Caco-2 (cell line): ENCODE results near the gene NTRK2. TPM values are rescaled to one million over a fixed set of nuclear protein-coding genes. Genes with fewer than 3 reads are reported as not detected.

ENCODE experiments used
- BruUV-seq: library from RNA; stranded (reverse); fragments of 400-500 nt; replicated peaks from 2 replicates; lab custom pipeline; 2021; lab: Mats Ljungman, UMichigan
- CTCF ChIA-PET: fragments of 300-600 bp; sonication (Branson Sonifier 250); formaldehyde crosslinking; loops from one replicate; lab custom pipeline; 2022; ENCODE audit warnings: antibody characterized with exemption; lab: Charles Lee
- POLR2A ChIA-PET: fragments of 300-600 bp; sonication (Branson Sonifier 250); formaldehyde crosslinking; loops from one replicate; lab custom pipeline; 2022; ENCODE audit warnings: antibody characterized with exemption; lab: Charles Lee
- DNase-seq, 2 experiments: peaks; one replicate each; pipeline versions ENCODE4 v3.0.0 to v3.0.0-alpha.2; 2020 to 2022
- H3K27me3 ChIP-seq: replicated peaks from 2 replicates; pipeline ENCODE4 v1.6.0; 2011; ENCODE audit warnings: low read length; ENCODE audit not compliant: control insufficient read depth, insufficient read depth
- H3K36me3 ChIP-seq: 2 replicates; pipeline ENCODE4 v1.5.1; 2011; ENCODE audit warnings: low read length; ENCODE audit not compliant: control insufficient read depth, insufficient read depth
- H3K4me1 ChIP-seq: fragments of 250-450 bp; sonication (Bioruptor Pico); 2 replicates; pipeline ENCODE4 v1.5.1; 2020; ENCODE audit warnings: mild to moderate bottlenecking
- H3K4me3 ChIP-seq: 2 replicates; pipeline ENCODE4 v1.5.1; 2011; ENCODE audit warnings: low read depth, mild to moderate bottlenecking, control low read depth, low read length
- H3K9me3 ChIP-seq: fragments of 250-450 bp; sonication (Bioruptor Pico); 2 replicates; pipeline ENCODE4 v1.5.1; 2020; ENCODE audit warnings: mild to moderate bottlenecking, moderate library complexity
- H3K27ac Mint-ChIP-seq: one replicate; pipeline ENCODE4 v1.8.0; 2022; ENCODE audit warnings: mixed read lengths; ENCODE audit not compliant: unreplicated experiment
- H3K27me3 Mint-ChIP-seq: one replicate; pipeline ENCODE4 v1.8.0; 2022; ENCODE audit warnings: mixed read lengths; ENCODE audit not compliant: insufficient read depth, unreplicated experiment
- H3K36me3 Mint-ChIP-seq: one replicate; pipeline ENCODE4 v1.8.0; 2022; ENCODE audit warnings: mild to moderate bottlenecking, mixed read lengths; ENCODE audit not compliant: insufficient read depth, unreplicated experiment
- H3K4me1 Mint-ChIP-seq: one replicate; pipeline ENCODE4 v1.8.0; 2022; ENCODE audit warnings: low read depth, mixed read lengths; ENCODE audit not compliant: unreplicated experiment
- H3K4me3 Mint-ChIP-seq: one replicate; pipeline ENCODE4 v1.8.0; 2022; ENCODE audit warnings: mild to moderate bottlenecking, moderate library complexity, mixed read lengths; ENCODE audit not compliant: unreplicated experiment
- H3K9me3 Mint-ChIP-seq: one replicate; pipeline ENCODE4 v1.8.0; 2022; ENCODE audit warnings: mixed read lengths; ENCODE audit not compliant: unreplicated experiment
- CTCF ChIP-seq, 2 experiments: fragments of 200-600 bp in 1 of 2; IDR thresholded peaks; 1 replicate in 1 of 2; 2 replicates in 1 of 2; pipeline versions ENCODE4 v1.5.1 to v1.8.0; 2011 to 2022; ENCODE audit warnings: antibody characterized with exemption in 1 of 2, control low read depth in 1 of 2, inconsistent platforms in 1 of 2, low read depth in 1 of 2, low read length in 1 of 2, mild to moderate bottlenecking in 1 of 2, moderate library complexity in 1 of 2; ENCODE audit not compliant: insufficient read depth in 1 of 2, severe bottlenecking in 1 of 2, unreplicated experiment in 1 of 2
- intact Hi-C: fragments of 100-400 bp; cut with micrococcal nuclease; formaldehyde crosslinking; loops from one replicate; pipeline ENCODE4 v1.10.0; 2022; ENCODE audit not compliant: unreplicated experiment
- total RNA-seq: library from RNA; stranded (reverse); gene quantifications from 2 replicates; pipeline ENCODE4 v1.2.3, GENCODE V29; 2022

The NTRK2 gene
- total RNA-seq, 1 experiment from 2014 or later: not detected

- Mint-ChIP-seq H3K27ac (no peak overlapping the region), H3K4me1 (no peaks in the 10 kb centered on the region), H3K9me3 (no peaks in the 10 kb centered on the region), H3K4me3 (no peak overlapping the region), H3K36me3 (no peaks in the 10 kb centered on the region), H3K27me3 (peaks cover 3% of the 10 kb centered on the region)
- H3K27me3 ChIP-seq: no peaks in the 10 kb centered on the region
- no peak overlapping the region for H3K4me3 ChIP-seq
- H3K36me3 ChIP-seq: no peaks in the 10 kb centered on the region
- no peak for TF ChIP-seq CTCF (IDR thresholded peaks at IDR 0.05; ENCODE audit: insufficient read depth in 1 of 2, low read depth in 1 of 2, low read length in 1 of 2, severe bottlenecking in 1 of 2, unreplicated experiment in 1 of 2)
- H3K9me3 ChIP-seq: no peaks in the 10 kb centered on the region
- no peaks in the 10 kb centered on the region for H3K4me1 ChIP-seq
- intact Hi-C loops: no loop called here
- POLR2A ChIA-PET: no interaction called here
- BruUV-seq: no TSS peak
- DNase-seq: no peak
- CTCF ChIA-PET: no interaction called here
These were observed 188.8 kb downstream of the NTRK2 start for GRCh38 chr9:84858364-84858763.

- H3K27me3 Mint-ChIP-seq: peaks cover 3% of the 10 kb centered on the region
- BruUV-seq: no TSS peak
- CTCF ChIA-PET: no interaction called here
- POLR2A ChIA-PET: no interaction called here
- no peaks in the 10 kb centered on the region for H3K9me3 Mint-ChIP-seq
- no peak for DNase-seq
- no peaks in the 10 kb centered on the region for H3K9me3 ChIP-seq
- H3K27me3 ChIP-seq: no peaks in the 10 kb centered on the region
- intact Hi-C loops: no loop called here
- no peak for TF ChIP-seq CTCF (IDR thresholded peaks at IDR 0.05; ENCODE audit: insufficient read depth in 1 of 2, low read depth in 1 of 2, low read length in 1 of 2, severe bottlenecking in 1 of 2, unreplicated experiment in 1 of 2)
- H3K4me1 ChIP-seq: no peaks in the 10 kb centered on the region
- no peak overlapping the region for H3K27ac Mint-ChIP-seq
- H3K36me3 Mint-ChIP-seq: no peaks in the 10 kb centered on the region
- H3K36me3 ChIP-seq: no peaks in the 10 kb centered on the region
- H3K4me3 ChIP-seq: no peak overlapping the region
- no peak overlapping the region for H3K4me3 Mint-ChIP-seq
- no peaks in the 10 kb centered on the region for H3K4me1 Mint-ChIP-seq
These were observed 191.0 kb downstream of the NTRK2 start for GRCh38 chr9:84860249-84861115.

- Mint-ChIP-seq H3K9me3 (no peaks in the 10 kb centered on the region), H3K4me3 (no peak overlapping the region), H3K27me3 (peaks cover 3% of the 10 kb centered on the region), H3K4me1 (no peaks in the 10 kb centered on the region), H3K27ac (no peak overlapping the region), H3K36me3 (no peaks in the 10 kb centered on the region)
- H3K4me1 ChIP-seq: no peaks in the 10 kb centered on the region
- H3K4me3 ChIP-seq: no peak overlapping the region
- intact Hi-C loops: no loop called here
- no peak for DNase-seq
- H3K36me3 ChIP-seq: no peaks in the 10 kb centered on the region
- no peaks in the 10 kb centered on the region for H3K9me3 ChIP-seq
- no peaks in the 10 kb centered on the region for H3K27me3 ChIP-seq
- no peak for TF ChIP-seq CTCF (IDR thresholded peaks at IDR 0.05; ENCODE audit: insufficient read depth in 1 of 2, low read depth in 1 of 2, low read length in 1 of 2, severe bottlenecking in 1 of 2, unreplicated experiment in 1 of 2)
- ChIA-PET CTCF (no interaction called here), POLR2A (no interaction called here)
- BruUV-seq: no TSS peak
These were observed 191.9 kb downstream of the NTRK2 start for GRCh38 chr9:84861455-84861854.
